Spleen (tissue), 7 donors: Measurements from ENCODE around the gene COL23A1.

Experiments used
- POLR2AphosphoS5 ChIP-seq, 3 donors: sonication (generic); formaldehyde crosslinking; IDR thresholded peaks; one replicate each; pipeline ENCODE4 v1.5.1; 2017; ENCODE audit warnings: antibody characterized with exemption in 3 of 3
- TF ChIP-seq, protein P1 (sequence below), 11 experiments: fragments of 200-600 bp in 7 of 11; fragments of 450-650 bp in 4 of 11; sonication (generic) in 4 of 11; IDR thresholded peaks in 8 of 11; conservative IDR thresholded peaks in 3 of 11; 1 replicate in 7 of 11; 2 replicates in 4 of 11; pipeline versions ENCODE4 v1.4.0 to v1.8.0; 2016 to 2021; ENCODE audit warnings: antibody characterized with exemption in 11 of 11, inconsistent platforms in 4 of 11, mild to moderate bottlenecking in 1 of 11
- donor health status: DM: no; HTN: no; CAD: no; lungs with moderate emphysema.
- donor health status: DM: no; HTN: no; CAD: no.
- donor health status: DM: no; HTN: no; CAD: no.

- TF ChIP-seq, protein P1, sequence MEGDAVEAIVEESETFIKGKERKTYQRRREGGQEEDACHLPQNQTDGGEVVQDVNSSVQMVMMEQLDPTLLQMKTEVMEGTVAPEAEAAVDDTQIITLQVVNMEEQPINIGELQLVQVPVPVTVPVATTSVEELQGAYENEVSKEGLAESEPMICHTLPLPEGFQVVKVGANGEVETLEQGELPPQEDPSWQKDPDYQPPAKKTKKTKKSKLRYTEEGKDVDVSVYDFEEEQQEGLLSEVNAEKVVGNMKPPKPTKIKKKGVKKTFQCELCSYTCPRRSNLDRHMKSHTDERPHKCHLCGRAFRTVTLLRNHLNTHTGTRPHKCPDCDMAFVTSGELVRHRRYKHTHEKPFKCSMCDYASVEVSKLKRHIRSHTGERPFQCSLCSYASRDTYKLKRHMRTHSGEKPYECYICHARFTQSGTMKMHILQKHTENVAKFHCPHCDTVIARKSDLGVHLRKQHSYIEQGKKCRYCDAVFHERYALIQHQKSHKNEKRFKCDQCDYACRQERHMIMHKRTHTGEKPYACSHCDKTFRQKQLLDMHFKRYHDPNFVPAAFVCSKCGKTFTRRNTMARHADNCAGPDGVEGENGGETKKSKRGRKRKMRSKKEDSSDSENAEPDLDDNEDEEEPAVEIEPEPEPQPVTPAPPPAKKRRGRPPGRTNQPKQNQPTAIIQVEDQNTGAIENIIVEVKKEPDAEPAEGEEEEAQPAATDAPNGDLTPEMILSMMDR (IDR thresholded peaks at IDR 0.05 in 8 of 11, conservative IDR thresholded peaks at IDR 0.05 in 3 of 11) = no peak
- no peak for TF ChIP-seq POLR2AphosphoS5 (IDR thresholded peaks at IDR 0.05)
Observed at GRCh38 chr5:178583279-178583678, 6.9 kb downstream of the COL23A1 start.
